RWPE2 (cell line): ENCODE data around the gene SYNPR.

Source experiments
- ATAC-seq: fragments of 200-7000 bp; cut with Tn5 transposase; 3 replicates; pipeline ENCODE4 v1.9.1; 2021; ENCODE audit warnings: low read depth
- DNase-seq: peaks from one replicate; pipeline ENCODE4 v3.0.0-alpha.2; 2020; ENCODE audit warnings: low spot score
- H3K27ac ChIP-seq: fragments of 450-650 bp; 2 replicates; pipeline ENCODE4 v1.5.1; 2017; ENCODE audit warnings: mild to moderate bottlenecking; ENCODE audit not compliant: poor library complexity, severe bottlenecking
- H3K27me3 ChIP-seq: fragments of 250-450 bp; sonication (Bioruptor Pico); 2 replicates; pipeline ENCODE4 v1.5.1; 2021; ENCODE audit warnings: mild to moderate bottlenecking, moderate library complexity; ENCODE audit not compliant: insufficient read depth, poor library complexity, severe bottlenecking
- H3K36me3 ChIP-seq: fragments of 250-450 bp; sonication (Bioruptor Pico); 2 replicates; pipeline ENCODE4 v1.5.1; 2020; ENCODE audit warnings: low read depth, mild to moderate bottlenecking, moderate library complexity
- H3K4me1 ChIP-seq: fragments of 250-450 bp; sonication (Bioruptor Pico); 2 replicates; pipeline ENCODE4 v1.5.1; 2021; ENCODE audit warnings: mild to moderate bottlenecking, moderate library complexity; ENCODE audit not compliant: insufficient read depth, poor library complexity, severe bottlenecking
- H3K4me3 ChIP-seq: fragments of 250-450 bp; sonication (Bioruptor Pico); 2 replicates; pipeline ENCODE4 v1.5.1; 2021; ENCODE audit warnings: mild to moderate bottlenecking, moderate library complexity; ENCODE audit not compliant: severe bottlenecking
- H3K9me3 ChIP-seq: fragments of 250-450 bp; sonication (Bioruptor Pico); 2 replicates; pipeline ENCODE4 v1.5.1; 2021; ENCODE audit warnings: mild to moderate bottlenecking, moderate library complexity; ENCODE audit not compliant: severe bottlenecking
- TF ChIP-seq, protein P1 (sequence below): fragments of 450-650 bp; IDR thresholded peaks from one replicate; pipeline ENCODE4 v1.5.1; 2017; ENCODE audit warnings: mild to moderate bottlenecking, moderate library complexity; ENCODE audit not compliant: poor library complexity, severe bottlenecking

The SYNPR gene

DNA sequence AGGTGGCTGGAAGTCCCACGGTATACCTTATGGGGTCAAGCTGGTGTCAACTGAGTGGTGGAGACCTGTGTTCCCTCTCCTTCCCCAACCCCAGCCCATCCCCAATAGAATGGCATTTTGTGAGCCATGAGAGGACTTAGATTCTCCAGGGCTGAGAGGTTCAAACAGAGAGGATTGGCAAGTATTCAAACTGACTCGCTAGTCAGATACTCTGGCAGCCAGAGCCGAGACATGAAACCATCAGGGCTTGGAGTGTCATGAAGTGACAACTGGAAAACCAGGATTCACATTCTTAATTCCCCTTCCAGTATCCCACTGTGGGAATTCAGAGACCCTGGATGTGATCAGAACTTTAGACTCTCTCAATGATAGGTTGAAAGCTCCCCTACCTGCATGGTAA lies 215.0 kb downstream of the SYNPR start:
- ATAC-seq (no peak), DNase-seq (no peak)
- no peaks in the 10 kb centered on the region for H3K4me1 ChIP-seq
- no peaks in the 10 kb centered on the region for H3K9me3 ChIP-seq
- H3K27ac ChIP-seq = no peak overlapping the region
- no peaks in the 10 kb centered on the region for H3K27me3 ChIP-seq
- no peak overlapping the region for H3K4me3 ChIP-seq
- H3K36me3 ChIP-seq = no peaks in the 10 kb centered on the region
- TF ChIP-seq, protein P1, sequence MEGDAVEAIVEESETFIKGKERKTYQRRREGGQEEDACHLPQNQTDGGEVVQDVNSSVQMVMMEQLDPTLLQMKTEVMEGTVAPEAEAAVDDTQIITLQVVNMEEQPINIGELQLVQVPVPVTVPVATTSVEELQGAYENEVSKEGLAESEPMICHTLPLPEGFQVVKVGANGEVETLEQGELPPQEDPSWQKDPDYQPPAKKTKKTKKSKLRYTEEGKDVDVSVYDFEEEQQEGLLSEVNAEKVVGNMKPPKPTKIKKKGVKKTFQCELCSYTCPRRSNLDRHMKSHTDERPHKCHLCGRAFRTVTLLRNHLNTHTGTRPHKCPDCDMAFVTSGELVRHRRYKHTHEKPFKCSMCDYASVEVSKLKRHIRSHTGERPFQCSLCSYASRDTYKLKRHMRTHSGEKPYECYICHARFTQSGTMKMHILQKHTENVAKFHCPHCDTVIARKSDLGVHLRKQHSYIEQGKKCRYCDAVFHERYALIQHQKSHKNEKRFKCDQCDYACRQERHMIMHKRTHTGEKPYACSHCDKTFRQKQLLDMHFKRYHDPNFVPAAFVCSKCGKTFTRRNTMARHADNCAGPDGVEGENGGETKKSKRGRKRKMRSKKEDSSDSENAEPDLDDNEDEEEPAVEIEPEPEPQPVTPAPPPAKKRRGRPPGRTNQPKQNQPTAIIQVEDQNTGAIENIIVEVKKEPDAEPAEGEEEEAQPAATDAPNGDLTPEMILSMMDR = no peak

DNA sequence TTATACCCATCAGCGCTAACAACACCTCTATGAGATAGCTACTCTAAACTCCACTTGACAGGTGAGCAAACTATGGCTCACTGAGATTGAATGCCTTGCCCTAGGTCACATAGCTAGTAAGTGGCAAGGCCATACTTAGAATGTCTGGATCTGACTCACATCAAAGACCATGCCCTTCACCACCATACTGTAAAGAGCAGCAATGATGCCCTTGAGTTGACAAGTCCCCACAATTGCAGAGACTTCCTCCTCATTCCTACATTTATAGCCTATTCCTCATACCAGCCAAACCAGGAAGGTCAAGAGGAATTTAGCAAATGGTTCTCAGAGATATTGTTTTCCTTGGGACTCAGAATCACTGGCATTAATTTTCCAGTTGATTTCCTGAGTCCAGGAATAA lies 216.5 kb downstream of the SYNPR start:
- Histone ChIP-seq H3K27ac (no peak overlapping the region), H3K4me3 (no peak overlapping the region), H3K36me3 (no peaks in the 10 kb centered on the region), H3K27me3 (no peaks in the 10 kb centered on the region), H3K4me1 (no peaks in the 10 kb centered on the region), H3K9me3 (no peaks in the 10 kb centered on the region)
- TF ChIP-seq, protein P1 = no peak
- DNase-seq = no peak
- no peak for ATAC-seq

DNA sequence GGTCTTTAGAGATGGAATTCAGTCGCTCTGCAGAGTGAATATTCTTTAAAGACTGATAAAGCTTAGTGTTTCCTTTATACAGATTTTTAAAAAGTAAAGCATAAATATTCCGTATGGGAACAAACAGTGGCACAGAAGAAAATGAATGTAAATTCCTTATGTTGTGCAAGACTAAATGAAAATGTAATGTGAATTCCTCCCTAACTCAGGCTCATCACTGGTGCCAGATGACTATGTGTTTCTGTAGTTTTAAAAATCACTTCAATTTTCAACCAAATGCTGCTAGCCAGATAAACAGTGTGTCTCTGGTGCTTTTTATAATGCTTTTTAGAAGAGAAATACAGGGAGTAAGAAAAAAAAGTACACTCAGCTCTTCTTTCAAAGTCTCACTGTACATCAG lies 219.5 kb downstream of the SYNPR start:
- ATAC-seq (no peak), DNase-seq (no peak)
- H3K4me1 ChIP-seq = no peaks in the 10 kb centered on the region
- no peak overlapping the region for H3K27ac ChIP-seq
- no peaks in the 10 kb centered on the region for H3K36me3 ChIP-seq
- TF ChIP-seq, protein P1 = no peak
- no peaks in the 10 kb centered on the region for H3K27me3 ChIP-seq
- H3K9me3 ChIP-seq = no peaks in the 10 kb centered on the region
- H3K4me3 ChIP-seq = no peak overlapping the region

DNA sequence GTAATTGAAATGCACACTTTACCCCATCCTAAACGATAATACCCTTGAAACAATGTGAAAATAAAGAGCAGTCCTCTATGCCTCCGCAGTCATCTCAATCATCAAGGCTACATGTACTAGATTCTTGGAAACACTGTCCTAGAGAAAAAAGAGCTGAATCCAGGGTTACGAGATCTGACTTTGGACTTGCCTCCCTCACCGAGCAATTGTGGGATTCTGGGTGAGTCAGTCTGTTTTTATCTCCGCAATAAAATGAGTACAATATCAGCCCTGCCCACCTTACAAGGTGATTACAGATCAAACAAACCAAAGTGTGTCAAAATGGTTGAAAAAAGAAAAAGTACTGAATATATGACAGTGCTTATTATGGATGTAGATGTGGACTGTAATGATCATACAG lies 222.1 kb downstream of the SYNPR start:
- no peaks in the 10 kb centered on the region for H3K27me3 ChIP-seq
- no peaks in the 10 kb centered on the region for H3K4me1 ChIP-seq
- TF ChIP-seq, protein P1 = no peak
- no peaks in the 10 kb centered on the region for H3K36me3 ChIP-seq
- no peak overlapping the region for H3K27ac ChIP-seq
- ATAC-seq = no peak
- no peaks in the 10 kb centered on the region for H3K9me3 ChIP-seq
- DNase-seq = no peak
- H3K4me3 ChIP-seq = no peak overlapping the region

DNA sequence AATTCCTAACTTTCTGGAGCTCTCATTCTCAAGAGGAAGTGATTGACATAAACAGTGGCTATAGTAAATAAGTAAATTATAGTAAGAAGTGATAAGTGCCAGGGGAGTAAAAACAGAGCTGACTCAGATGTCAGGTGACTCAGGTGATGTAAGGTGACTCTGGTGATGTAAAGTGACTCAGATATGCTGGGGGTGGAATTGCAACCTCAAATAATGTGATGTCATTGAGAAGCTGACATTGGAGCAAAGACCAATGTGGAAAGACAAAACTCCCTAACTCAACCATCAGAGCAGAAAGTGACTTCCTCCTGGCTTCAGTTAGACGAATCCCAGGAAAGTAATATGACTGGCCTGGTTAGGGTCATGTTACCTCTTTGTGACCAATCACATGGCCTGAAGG lies 230.2 kb downstream of the SYNPR start:
- H3K9me3 ChIP-seq = no peaks in the 10 kb centered on the region
- DNase-seq (no peak), ATAC-seq (peak; percentile 46; the same call in 1 of the 3 replicates)

More for the DNA sequence above, 230.2 kb downstream of the SYNPR start:
- Histone ChIP-seq H3K4me1 (no peaks in the 10 kb centered on the region), H3K27ac (no peak overlapping the region), H3K4me3 (no peak overlapping the region), H3K36me3 (no peaks in the 10 kb centered on the region), H3K27me3 (no peaks in the 10 kb centered on the region)
- TF ChIP-seq, protein P1 = no peak
